Hepatocyte (in vitro differentiated cells): Measurements from ENCODE around the gene MAP4K5.

Experiments used
- CTCF ChIP-seq: fragments of 200-600 bp; sonication (generic); IDR thresholded peaks from 2 replicates; pipeline ENCODE4 v1.5.1; 2016; ENCODE audit warnings: antibody characterized with exemption, mild to moderate bottlenecking; ENCODE audit not compliant: poor library complexity
- EZH2 ChIP-seq: fragments of 200-600 bp; sonication (generic); IDR thresholded peaks from 2 replicates; pipeline ENCODE4 v1.6.1; 2016; ENCODE audit warnings: antibody characterized with exemption, mild to moderate bottlenecking, borderline replicate concordance
- EZH2phosphoT487 ChIP-seq: fragments of 200-600 bp; sonication (generic); IDR thresholded peaks from one replicate; pipeline ENCODE4 v1.6.1; 2018; ENCODE audit warnings: antibody characterized with exemption, mild to moderate bottlenecking, low read depth, moderate library complexity; ENCODE audit not compliant: unreplicated experiment, severe bottlenecking

- TF ChIP-seq CTCF: no peak
- TF ChIP-seq EZH2: no peak
- no peak for TF ChIP-seq EZH2phosphoT487
These were observed 134.8 kb downstream of the MAP4K5 start for GRCh38 chr14:50397390-50398188.
